Measurements from ENCODE around the gene CD209.

The CD209 gene

GRCh38 chr19:7738023-7738422, 9.3 kb downstream of the CD209 start:
- no peak for DNase-seq (ENCODE audit: low read depth)

GRCh38 chr19:7737215-7737614, 10.1 kb downstream of the CD209 start:
- DNase-seq (ENCODE audit: low read depth) = no peak

GRCh38 chr19:7736148-7736547, 11.2 kb downstream of the CD209 start:
- DNase-seq (ENCODE audit: low read depth) = no peak

GRCh38 chr19:7734220-7735203, 12.8 kb downstream of the CD209 start:
- DNase-seq (ENCODE audit: low read depth) = no peak

GRCh38 chr19:7733376-7733775, 14.0 kb downstream of the CD209 start:
- no peak for DNase-seq (ENCODE audit: low read depth)

GRCh38 chr19:7732045-7732444, 15.3 kb downstream of the CD209 start, which contains the start of gene CLEC4G:
TSS of gene CLEC4G (minus strand) at chr19:7732110. CDS start at chr19:7732102, 8 bp downstream.
- no peak for DNase-seq (ENCODE audit: low read depth)

- DNase-seq (ENCODE audit: low read depth) = no peak
These were observed 15.7 kb downstream of the CD209 start for GRCh38 chr19:7731615-7732014.

GRCh38 chr19:7731218-7731595, 16.1 kb downstream of the CD209 start:
- no peak for DNase-seq (ENCODE audit: low read depth)

- no peak for DNase-seq (ENCODE audit: low read depth)
These were observed 16.8 kb downstream of the CD209 start for GRCh38 chr19:7730286-7731217.

GRCh38 chr19:7729831-7730285, 17.5 kb downstream of the CD209 start:
- no peak for DNase-seq (ENCODE audit: low read depth)

- DNase-seq (ENCODE audit: low read depth) = no peak
These were observed 18.1 kb downstream of the CD209 start for GRCh38 chr19:7729211-7729610.

GRCh38 chr19:7725791-7726190, 21.5 kb downstream of the CD209 start:
- DNase-seq (ENCODE audit: low read depth) = no peak

- DNase-seq (ENCODE audit: low read depth) = no peak
These were observed 25.1 kb downstream of the CD209 start for GRCh38 chr19:7722231-7722651.

- DNase-seq (ENCODE audit: low read depth) = no peak
These were observed 27.0 kb downstream of the CD209 start for GRCh38 chr19:7720351-7720750.

- no peak for DNase-seq (ENCODE audit: low read depth)
These were observed 28.7 kb downstream of the CD209 start for GRCh38 chr19:7718668-7719067.

GRCh38 chr19:7716762-7717161, 30.6 kb downstream of the CD209 start:
- no peak for DNase-seq (ENCODE audit: low read depth)

- DNase-seq (ENCODE audit: low read depth) = no peak
These were observed 31.7 kb downstream of the CD209 start for GRCh38 chr19:7715671-7716070.

GRCh38 chr19:7710616-7711015, 36.7 kb downstream of the CD209 start:
- DNase-seq (ENCODE audit: low read depth) = no peak

GRCh38 chr19:7709932-7710460, 37.3 kb downstream of the CD209 start:
- DNase-seq (ENCODE audit: low read depth) = no peak

- DNase-seq (ENCODE audit: low read depth) = no peak
These were observed 40.3 kb downstream of the CD209 start for GRCh38 chr19:7706955-7707456.

- no peak for DNase-seq (ENCODE audit: low read depth)
These were observed 41.0 kb downstream of the CD209 start for GRCh38 chr19:7706188-7706954.

Measured in stimulated activated CD8-positive, alpha-beta memory T cell treated with anti-CD3 and anti-CD28 coated beads, Interleukin-15, amount 100 ng/mL, for 1 hour (primary cell).